DND-41 (cell line): ENCODE data around the gene PAPPA2.

Source experiments
- ATAC-seq: fragments of 200-7000 bp; cut with Tn5 transposase; 3 replicates; pipeline ENCODE4 v1.9.1; 2021; ENCODE audit warnings: low read depth; ENCODE audit not compliant: insufficient read depth
- DNase-seq: peaks from one replicate; pipeline ENCODE4 v3.0.0-alpha.2; 2020
- H2AFZ ChIP-seq: 2 replicates; pipeline ENCODE4 v1.6.0; 2012; ENCODE audit warnings: low read depth, low read length
- H3K27ac ChIP-seq: 2 replicates; pipeline ENCODE4 v1.5.1; 2012; ENCODE audit warnings: low read length, inconsistent platforms
- H3K27me3 ChIP-seq: fragments of 200-600 bp; sonication (generic); 2 replicates; pipeline ENCODE4 v1.6.0; 2012; ENCODE audit warnings: low read length, mild to moderate bottlenecking, inconsistent platforms; ENCODE audit not compliant: insufficient read depth, poor library complexity
- H3K36me3 ChIP-seq: 2 replicates; pipeline ENCODE4 v1.5.1; 2012; ENCODE audit warnings: low read length, inconsistent platforms; ENCODE audit not compliant: insufficient read depth
- H3K4me1 ChIP-seq: 2 replicates; pipeline ENCODE4 v1.5.1; 2012; ENCODE audit warnings: mild to moderate bottlenecking, low read length; ENCODE audit not compliant: insufficient read depth
- H3K4me2 ChIP-seq: 2 replicates; pipeline ENCODE4 v1.6.0; 2012; ENCODE audit warnings: mild to moderate bottlenecking, moderate library complexity, low read length, inconsistent platforms; ENCODE audit not compliant: insufficient read depth
- H3K4me3 ChIP-seq, 2 experiments: fragments of 200-600 bp in 1 of 2; shearing (Covaris generic) in 1 of 2; 2 replicates each; pipeline ENCODE4 v1.5.1; 2012 to 2016; ENCODE audit warnings: inconsistent platforms in 2 of 2, low read length in 2 of 2, mild to moderate bottlenecking in 2 of 2, low read depth in 1 of 2, moderate library complexity in 1 of 2
- H3K79me2 ChIP-seq: 2 replicates; pipeline ENCODE4 v1.6.0; 2012; ENCODE audit warnings: low read length, inconsistent platforms; ENCODE audit not compliant: insufficient read depth
- H3K9ac ChIP-seq: 2 replicates; pipeline ENCODE4 v1.6.0; 2012; ENCODE audit warnings: low read depth, mild to moderate bottlenecking, inconsistent platforms, low read length, moderate library complexity
- H3K9me3 ChIP-seq: 2 replicates; pipeline ENCODE4 v1.5.1; 2012; ENCODE audit warnings: low read length, moderate library complexity, mild to moderate bottlenecking, inconsistent platforms; ENCODE audit not compliant: insufficient read depth, severe bottlenecking
- H4K20me1 ChIP-seq: 2 replicates; pipeline ENCODE4 v1.6.0; 2012; ENCODE audit warnings: low read length; ENCODE audit not compliant: insufficient read depth
- CTCF ChIP-seq: IDR thresholded peaks from 2 replicates; pipeline ENCODE4 v1.5.1; 2012; ENCODE audit warnings: borderline replicate concordance, low read length, moderate library complexity, mild to moderate bottlenecking; ENCODE audit not compliant: poor library complexity, severe bottlenecking; ENCODE audit errors: extremely low read depth
- EZH2 ChIP-seq: IDR thresholded peaks from 3 replicates; pipeline ENCODE4 v1.6.1; 2012; ENCODE audit warnings: borderline replicate concordance, low read depth, mild to moderate bottlenecking, moderate library complexity, low read length, inconsistent platforms; ENCODE audit not compliant: severe bottlenecking

The PAPPA2 gene

GRCh38 chr1:176877557-176877956 is 414.6 kb downstream of the PAPPA2 start:
- Histone ChIP-seq H3K4me2 (no peak overlapping the region), H3K27ac (no peak overlapping the region), H3K4me1 (no peaks in the 10 kb centered on the region), H3K79me2 (no peaks in the 10 kb centered on the region), H3K4me3 (no peak overlapping the region), H2AFZ (no peak overlapping the region), H3K27me3 (peaks cover 2% of the 10 kb centered on the region), H3K36me3 (no peaks in the 10 kb centered on the region), H4K20me1 (no peaks in the 10 kb centered on the region), H3K9ac (no peak overlapping the region), H3K9me3 (no peaks in the 10 kb centered on the region)
- ATAC-seq (no peak), DNase-seq (no peak)
- TF ChIP-seq EZH2: no peak
- TF ChIP-seq CTCF: no peak

- Histone ChIP-seq H4K20me1 (no peaks in the 10 kb centered on the region), H3K4me3 (no peak overlapping the region), H2AFZ (no peak overlapping the region), H3K4me2 (no peak overlapping the region), H3K9me3 (no peaks in the 10 kb centered on the region), H3K27ac (no peak overlapping the region), H3K79me2 (no peaks in the 10 kb centered on the region), H3K27me3 (peaks cover 2% of the 10 kb centered on the region), H3K9ac (no peak overlapping the region), H3K36me3 (no peaks in the 10 kb centered on the region), H3K4me1 (no peaks in the 10 kb centered on the region)
- DNase-seq (peak; percentile 12), ATAC-seq (peak; percentile 60; the same call in 2 of the 3 replicates)
- TF ChIP-seq EZH2 (no peak), CTCF (peak; percentile 38)
Measured at GRCh38 chr1:176878750-176879536, 416.0 kb downstream of the PAPPA2 start.

- DNase-seq: no peak
- Histone ChIP-seq H2AFZ (no peak overlapping the region), H3K9ac (no peak overlapping the region), H3K27me3 (peaks cover 2% of the 10 kb centered on the region), H3K9me3 (no peaks in the 10 kb centered on the region), H3K27ac (no peak overlapping the region), H3K36me3 (no peaks in the 10 kb centered on the region), H3K79me2 (no peaks in the 10 kb centered on the region), H4K20me1 (no peaks in the 10 kb centered on the region), H3K4me2 (no peak overlapping the region), H3K4me1 (no peaks in the 10 kb centered on the region), H3K4me3 (no peak overlapping the region)
- no peak for ATAC-seq
- no peak for TF ChIP-seq CTCF
- TF ChIP-seq EZH2: no peak
Measured at GRCh38 chr1:176879784-176880620, 417.0 kb downstream of the PAPPA2 start.
